Neural progenitor cell (in vitro differentiated cells): ENCODE results near the gene ABCC1.

Source experiments
- EZH2 ChIP-seq: fragments of 200-600 bp; sonication (generic); IDR thresholded peaks from 2 replicates; pipeline ENCODE4 v1.6.1; 2017; ENCODE audit warnings: antibody characterized with exemption, mild to moderate bottlenecking, moderate library complexity
- TF ChIP-seq, protein P1 (sequence below): fragments of 200-600 bp; sonication (generic); IDR thresholded peaks from 2 replicates; pipeline ENCODE4 v1.5.1; 2017; ENCODE audit warnings: antibody characterized with exemption, mild to moderate bottlenecking

DNA sequence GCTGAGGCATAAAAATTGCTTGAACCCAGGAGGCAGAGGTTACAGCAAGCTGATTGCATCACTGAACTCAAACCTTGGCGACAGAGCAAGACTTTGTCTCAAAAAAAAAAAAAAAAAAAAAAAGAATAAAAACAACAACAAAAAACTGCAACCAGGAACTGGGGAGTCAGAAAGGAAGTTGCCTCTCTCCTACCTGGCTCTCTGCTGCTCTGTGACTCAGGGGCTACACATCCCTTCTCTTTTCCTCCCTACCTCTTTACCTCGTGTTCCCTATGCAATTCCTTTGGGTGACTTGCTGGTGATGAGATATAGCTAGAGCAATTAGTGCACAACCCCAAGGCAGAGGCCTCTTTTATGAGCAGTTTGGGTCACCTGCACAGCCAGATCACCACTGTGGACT, 95.9 kb downstream of the ABCC1 start:
- TF ChIP-seq, protein P1, sequence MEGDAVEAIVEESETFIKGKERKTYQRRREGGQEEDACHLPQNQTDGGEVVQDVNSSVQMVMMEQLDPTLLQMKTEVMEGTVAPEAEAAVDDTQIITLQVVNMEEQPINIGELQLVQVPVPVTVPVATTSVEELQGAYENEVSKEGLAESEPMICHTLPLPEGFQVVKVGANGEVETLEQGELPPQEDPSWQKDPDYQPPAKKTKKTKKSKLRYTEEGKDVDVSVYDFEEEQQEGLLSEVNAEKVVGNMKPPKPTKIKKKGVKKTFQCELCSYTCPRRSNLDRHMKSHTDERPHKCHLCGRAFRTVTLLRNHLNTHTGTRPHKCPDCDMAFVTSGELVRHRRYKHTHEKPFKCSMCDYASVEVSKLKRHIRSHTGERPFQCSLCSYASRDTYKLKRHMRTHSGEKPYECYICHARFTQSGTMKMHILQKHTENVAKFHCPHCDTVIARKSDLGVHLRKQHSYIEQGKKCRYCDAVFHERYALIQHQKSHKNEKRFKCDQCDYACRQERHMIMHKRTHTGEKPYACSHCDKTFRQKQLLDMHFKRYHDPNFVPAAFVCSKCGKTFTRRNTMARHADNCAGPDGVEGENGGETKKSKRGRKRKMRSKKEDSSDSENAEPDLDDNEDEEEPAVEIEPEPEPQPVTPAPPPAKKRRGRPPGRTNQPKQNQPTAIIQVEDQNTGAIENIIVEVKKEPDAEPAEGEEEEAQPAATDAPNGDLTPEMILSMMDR, result no peak
- TF ChIP-seq EZH2, result no peak
